ENCODE data around the gene TNFRSF21.
A peak's percentile ranks its signal among the peaks of the same experiment; 100 is the strongest.

TNFRSF21 gene

DNA sequence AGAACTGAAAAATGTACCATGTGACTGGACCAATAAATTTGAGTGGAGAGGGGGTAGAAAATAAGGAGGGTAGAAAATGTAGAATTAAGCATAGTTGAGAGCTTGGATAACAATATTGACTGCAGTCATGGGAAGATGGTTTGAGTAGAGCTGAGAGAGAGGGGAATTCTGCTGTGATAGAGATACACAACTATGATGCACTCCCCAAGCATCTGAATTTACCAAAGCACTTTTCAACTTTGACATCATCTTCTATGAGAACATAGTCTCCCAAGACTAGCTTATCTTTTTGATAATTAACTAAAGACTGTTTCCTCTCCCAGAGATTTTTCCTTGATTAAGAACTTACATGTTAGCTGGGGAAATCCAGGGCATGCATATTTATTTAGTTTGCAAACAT, 103.1 kb downstream of the TNFRSF21 start:
- no peak for DNase-seq

DNA sequence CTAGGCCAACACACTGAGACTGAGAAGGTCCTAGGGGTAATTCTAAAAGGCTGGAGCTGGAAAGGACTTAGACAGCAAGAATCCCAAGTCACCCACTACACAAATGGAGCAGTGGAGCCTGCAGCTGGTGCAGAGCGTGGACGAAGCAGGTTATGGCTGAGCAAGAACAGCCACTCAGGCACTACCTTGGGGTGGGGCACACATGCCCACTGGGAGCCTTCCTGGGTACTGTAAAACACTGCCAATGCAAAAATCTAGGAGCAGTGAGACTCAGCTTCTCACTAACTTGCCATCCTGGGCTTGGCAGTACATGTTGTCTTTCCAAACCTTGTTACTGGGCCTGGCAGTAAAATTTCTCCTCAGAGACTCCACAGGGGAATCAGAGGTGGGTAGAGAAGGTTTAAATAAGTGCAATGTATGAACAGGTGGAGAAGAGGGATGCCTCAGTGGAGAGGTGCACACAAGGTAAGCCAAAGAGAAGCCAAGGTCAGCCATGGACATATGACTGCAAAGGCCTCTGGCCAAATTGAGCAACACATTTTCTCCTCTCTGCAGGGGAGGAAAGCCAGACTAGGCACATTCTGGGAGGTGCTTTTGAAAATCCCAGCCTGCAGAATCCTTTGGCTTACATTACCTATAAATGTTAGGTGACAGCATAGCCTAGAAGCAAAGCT, 105.6 kb downstream of the TNFRSF21 start:
- no peak for DNase-seq

DNA sequence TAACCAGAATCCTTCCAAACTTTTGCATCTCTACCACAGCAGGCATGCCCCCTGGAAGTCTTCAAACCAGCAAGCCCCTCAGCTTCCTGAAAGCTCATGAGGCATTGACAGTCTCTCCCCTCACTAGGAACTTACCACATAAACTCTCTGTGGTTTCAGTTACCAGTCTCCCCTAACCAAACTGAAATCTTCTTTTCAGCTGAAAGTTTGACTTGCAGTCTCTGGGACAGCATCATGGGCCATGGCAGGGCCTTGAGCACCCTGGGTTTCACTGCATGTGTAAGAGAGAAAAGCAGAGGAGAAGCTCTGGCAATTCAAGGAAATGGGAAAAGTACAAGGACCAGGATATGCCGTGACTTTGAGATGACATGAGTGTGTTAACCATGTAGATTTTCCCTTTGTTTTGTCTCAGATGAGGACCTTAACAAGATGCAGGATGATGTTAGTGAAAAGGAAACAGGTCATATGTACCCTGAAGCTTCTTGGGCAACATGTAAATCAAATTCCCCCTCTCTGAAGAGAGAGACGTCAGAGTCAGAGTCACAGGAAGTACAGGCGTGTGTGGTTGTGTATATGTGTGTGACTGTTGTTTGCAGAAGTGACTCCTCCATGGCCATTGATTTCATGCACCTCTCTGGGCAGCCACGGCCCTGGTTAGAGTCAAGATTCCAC, 106.3 kb downstream of the TNFRSF21 start:
- peak; percentile 12 for DNase-seq

DNA sequence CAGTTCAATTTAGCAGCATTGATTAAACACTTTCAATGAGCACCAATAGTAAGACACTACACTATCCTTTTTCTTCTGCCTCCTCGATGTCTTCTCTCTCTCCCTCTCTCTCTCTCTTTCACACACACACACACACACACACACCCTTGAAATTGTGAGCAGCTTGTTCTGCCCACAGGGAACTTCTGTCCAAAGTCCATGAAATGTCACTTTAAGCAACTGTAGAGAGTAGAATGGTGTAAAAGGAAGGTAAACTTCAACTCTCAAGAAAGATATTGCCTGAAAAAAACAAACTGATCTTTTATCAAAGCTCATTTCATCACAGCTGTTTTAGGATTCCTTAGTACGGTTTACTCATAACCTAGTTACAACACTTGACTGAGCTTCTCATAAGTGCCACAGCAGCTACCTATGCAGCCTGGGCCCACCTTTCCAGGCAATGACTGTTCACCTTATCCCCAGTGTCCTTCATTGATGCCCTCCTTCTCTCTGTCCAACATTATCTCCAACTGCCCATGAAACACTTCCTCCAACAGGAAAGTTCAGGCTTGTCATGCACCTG, 107.0 kb downstream of the TNFRSF21 start:
- no peak for DNase-seq

DNA sequence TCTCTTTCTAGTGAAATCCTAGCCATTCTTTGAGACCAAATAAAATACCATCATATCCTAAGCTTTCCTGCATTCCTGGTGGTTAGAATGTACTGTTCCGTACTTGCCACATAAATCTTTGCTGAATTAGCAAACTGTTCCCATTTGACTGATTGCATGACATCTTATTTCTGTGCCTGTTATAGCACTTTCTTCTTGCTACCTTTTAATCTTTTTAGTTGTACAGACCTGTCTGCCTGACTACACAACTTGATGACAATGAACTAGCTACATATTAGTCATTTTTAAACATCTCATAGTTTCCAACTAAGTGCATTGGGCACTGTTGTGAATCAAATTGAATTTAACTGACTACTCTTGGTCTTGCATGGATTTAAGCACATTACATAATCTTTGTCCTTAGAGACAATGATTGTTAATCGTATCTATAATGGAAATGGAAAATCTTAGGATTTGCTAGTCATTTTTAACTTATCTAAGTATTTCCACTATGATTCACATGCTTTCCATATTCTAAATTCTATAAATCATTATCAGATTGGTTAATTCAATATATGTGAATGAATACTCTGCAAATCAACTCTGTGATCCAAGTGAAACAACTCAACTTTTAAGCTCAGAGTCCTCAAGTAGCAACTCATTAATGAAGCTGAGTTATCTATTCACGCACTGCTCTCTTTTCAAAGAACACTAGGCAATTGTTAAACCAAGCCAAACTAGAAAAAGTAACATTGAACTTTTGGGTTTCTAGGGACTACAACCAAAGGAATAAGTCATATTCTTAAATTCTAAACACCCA, 109.0 kb downstream of the TNFRSF21 start:
- DNase-seq, result no peak

DNA sequence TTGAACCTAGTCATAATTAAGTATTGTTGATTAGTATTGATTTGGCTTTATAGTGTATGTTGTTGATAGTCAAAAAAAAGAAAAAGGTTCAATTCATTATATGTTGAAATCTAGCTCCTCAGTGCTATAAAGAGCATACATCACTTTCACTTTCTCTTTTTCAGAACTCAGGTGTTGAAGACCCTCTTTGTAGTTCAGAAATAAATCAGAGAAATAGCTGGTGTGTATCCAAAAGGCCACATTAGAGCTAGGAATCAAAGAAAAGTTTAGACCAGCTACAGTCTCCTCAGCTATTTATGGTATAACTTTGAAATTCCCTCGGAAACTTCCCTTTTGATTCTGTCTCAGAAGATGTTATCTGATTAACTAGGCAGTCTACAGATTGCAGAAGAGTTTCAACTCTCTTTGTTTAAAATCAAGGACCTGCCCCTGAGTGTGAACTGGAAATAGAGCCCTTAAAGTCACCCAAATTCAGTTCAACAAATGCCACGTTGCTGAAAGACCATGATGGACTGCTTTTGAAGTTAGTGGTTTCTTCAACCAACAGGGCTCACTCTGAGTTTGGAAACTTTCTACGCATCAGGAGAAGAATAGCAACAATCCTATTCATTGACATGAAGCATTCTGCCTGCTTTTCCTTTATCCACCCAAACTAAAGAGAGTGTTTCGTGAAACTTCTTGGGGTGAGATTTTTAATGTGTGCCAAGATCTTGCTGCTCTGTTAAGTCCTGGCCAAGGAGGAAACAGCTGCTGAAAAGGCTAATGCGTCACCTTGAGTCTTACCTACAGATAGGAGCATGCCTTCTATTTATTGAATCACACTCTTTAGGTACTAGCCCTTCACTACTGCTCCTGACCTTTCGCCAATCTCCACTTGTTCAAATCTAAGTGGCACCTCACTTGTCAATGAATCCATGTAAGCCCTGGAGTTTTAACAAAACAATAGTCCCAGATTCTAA, 111.7 kb downstream of the TNFRSF21 start:
- no peak for DNase-seq

DNA sequence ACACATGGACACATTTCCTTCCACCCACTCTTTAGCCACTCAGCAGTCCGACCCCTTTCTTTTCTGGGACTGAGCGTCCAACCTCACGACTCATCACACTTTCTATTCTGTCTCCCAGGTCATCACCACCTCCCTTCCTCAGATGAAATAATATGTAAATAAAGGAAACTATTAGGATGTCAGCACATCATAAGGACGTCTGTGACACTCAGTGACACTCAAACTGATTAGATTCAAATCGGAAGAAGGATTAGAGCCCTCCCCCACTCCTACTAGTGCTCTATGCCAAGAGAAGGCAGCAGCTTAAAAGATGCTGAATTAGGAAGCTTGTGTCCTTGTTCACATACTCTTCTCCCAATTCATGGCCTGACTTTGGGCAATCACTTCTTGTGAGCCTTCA, 113.6 kb downstream of the TNFRSF21 start:
- DNase-seq, result no peak

- no peak for DNase-seq
Observed at GRCh38 chr6:47195011-47195650, 114.6 kb downstream of the TNFRSF21 start.

DNA sequence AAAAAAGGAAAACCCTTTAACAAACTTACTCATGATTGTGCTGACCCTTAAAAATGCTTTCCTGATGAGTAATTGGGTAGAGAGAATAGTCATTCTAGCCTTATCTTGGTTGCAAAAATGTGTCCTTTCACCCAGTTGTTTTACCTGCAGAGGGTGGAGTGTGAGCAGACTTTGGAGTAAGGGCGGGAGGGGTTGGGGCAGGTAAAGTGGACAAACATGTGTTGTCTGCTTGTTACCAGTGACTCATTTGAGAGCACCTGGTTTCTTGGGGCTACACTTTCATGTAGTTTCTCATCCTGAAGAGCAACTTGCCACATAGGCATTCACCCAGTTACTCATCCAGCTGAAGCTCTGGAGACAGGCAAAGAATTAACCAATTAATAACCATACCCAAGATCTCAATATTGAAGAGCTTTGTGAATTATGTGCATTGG, 121.1 kb downstream of the TNFRSF21 start:
- no peak for DNase-seq

GRCh38 chr6:47187893-47188587, 121.7 kb downstream of the TNFRSF21 start:
- DNase-seq, result no peak

- DNase-seq, result no peak
Observed at GRCh38 chr6:47187113-47187512, 122.6 kb downstream of the TNFRSF21 start.

- DNase-seq, result no peak
Observed at GRCh38 chr6:47182291-47182957, 127.3 kb downstream of the TNFRSF21 start.

DNA sequence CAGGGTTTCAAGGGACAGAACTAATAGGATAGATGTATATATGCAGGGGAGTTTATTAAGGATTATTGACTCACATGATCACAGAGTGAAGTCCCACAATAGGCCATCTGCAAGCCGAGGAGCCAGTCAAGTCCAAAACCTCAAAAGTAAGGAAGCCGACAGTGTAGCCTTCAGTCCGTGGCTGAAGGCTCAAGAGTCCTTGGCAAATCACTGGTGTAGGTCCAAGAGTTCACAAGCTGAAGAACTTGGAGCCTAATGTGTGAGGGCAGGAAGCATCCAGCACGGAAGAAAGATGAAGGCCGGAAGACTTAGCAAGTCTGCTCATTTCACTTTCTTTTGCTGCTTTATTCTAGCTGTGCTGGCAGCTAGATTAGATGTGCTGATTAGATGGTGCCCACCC, 128.0 kb downstream of the TNFRSF21 start:
- DNase-seq, result no peak
